Limb (tissue), 2 donors: ENCODE data around the gene SUN2.
A peak's percentile ranks its signal among the peaks of the same experiment; 100 is the strongest.

Source experiments
- DNase-seq, 2 donors: peaks; one replicate each; pipeline ENCODE4 v3.0.0-alpha.2; 2016; ENCODE audit errors: extremely low spot score in 2 of 2

SUN2 gene

GRCh38 chr22:38717244-38717643, 38.6 kb downstream of the SUN2 start:
- DNase-seq: no peak

DNA sequence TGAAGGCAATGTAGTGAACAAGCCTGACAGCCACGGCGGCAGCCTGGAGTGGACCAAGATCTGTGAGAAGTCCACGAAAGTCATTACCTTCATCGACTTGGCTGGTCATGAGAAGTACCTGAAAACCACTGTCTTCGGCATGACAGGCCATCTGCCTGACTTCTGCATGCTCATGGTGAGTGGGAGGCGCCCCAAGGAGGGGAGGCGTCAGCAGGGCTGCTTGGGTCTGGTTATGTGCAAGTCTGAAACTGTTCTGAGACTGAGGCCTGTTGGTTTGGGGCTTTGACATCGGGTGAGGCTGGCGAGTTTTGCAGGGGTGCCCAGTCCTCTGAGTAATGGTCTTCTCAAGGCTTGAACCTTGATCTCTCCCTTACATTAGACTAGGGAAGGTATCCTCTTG, 39.0 kb downstream of the SUN2 start:
- no peak for DNase-seq

- DNase-seq: no peak
Observed at GRCh38 chr22:38716271-38716670, 39.5 kb downstream of the SUN2 start.

GRCh38 chr22:38715852-38716251, 39.9 kb downstream of the SUN2 start:
- DNase-seq: no peak

DNA sequence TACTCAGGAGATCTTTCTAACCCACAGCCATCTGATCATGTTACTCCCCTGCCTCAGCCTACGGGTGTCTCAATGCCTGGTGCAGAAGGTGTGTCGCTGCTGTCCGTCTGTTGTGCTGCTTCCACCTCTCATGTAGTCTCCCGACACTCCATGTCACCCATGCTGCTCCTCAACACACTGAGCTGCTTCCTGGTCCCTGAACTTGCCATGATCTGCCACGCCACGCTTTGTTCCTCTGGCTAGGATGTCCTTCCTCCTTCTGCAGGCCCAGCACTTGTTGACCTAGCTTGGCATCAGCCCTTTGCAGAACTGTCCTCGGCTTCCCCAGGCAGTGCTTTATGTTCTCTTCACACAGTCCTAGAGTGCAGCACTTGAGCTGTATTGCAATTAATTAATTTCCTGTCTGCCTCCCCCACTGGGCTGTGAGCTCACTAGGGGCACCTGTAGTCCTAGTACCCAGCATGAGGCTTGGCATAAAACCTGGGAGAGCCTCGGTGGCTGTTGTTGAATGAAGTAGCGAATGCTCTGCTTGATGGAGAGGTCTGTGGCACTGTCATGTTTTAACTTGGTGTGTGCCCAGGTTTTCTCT, 40.5 kb downstream of the SUN2 start:
- no peak for DNase-seq

- DNase-seq: no peak
Observed at GRCh38 chr22:38713921-38714320, 41.9 kb downstream of the SUN2 start.

GRCh38 chr22:38712486-38713207, 43.2 kb downstream of the SUN2 start:
- DNase-seq: no peak

- no peak for DNase-seq
Observed at GRCh38 chr22:38710866-38711265, 44.9 kb downstream of the SUN2 start.

DNA sequence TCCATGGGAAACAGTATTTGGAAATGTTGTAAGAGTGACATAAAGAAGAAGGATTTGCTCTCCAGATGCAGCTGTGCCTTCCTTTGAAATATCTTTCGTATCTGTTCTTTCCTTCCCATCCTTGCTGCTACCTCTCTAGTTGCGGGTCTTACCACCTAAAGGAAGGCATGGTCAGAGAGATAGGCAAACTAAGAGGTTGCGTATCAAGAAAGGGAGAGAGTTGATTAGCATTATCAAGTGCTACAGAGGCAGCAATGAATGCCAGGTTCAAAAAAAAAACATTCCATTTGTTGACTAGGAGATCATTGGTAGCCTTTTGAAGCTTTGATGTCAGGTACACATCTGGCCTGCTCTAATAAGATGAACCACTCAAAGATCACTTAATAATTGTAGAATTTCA, 45.4 kb downstream of the SUN2 start:
- DNase-seq: no peak

- no peak for DNase-seq
Observed at GRCh38 chr22:38709306-38709705, 46.5 kb downstream of the SUN2 start.

- DNase-seq: no peak
Observed at GRCh38 chr22:38707984-38708383, 47.8 kb downstream of the SUN2 start.

GRCh38 chr22:38707346-38707745, 48.5 kb downstream of the SUN2 start:
- DNase-seq: no peak

DNA sequence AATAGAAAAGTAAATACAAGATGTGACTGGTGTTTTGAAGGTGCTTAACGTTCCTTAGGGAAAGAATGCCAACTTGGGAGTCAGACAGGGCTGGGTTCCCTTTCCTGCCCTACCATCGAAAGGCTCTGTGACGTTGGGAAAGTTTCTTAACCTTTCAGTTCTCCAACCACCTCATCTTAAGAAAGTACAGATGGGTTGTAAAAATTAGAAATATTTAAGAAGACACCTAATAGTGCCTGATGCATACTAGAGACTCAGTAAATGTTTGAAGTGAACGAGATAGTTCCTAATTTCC, 49.0 kb downstream of the SUN2 start:
- no peak for DNase-seq

DNA sequence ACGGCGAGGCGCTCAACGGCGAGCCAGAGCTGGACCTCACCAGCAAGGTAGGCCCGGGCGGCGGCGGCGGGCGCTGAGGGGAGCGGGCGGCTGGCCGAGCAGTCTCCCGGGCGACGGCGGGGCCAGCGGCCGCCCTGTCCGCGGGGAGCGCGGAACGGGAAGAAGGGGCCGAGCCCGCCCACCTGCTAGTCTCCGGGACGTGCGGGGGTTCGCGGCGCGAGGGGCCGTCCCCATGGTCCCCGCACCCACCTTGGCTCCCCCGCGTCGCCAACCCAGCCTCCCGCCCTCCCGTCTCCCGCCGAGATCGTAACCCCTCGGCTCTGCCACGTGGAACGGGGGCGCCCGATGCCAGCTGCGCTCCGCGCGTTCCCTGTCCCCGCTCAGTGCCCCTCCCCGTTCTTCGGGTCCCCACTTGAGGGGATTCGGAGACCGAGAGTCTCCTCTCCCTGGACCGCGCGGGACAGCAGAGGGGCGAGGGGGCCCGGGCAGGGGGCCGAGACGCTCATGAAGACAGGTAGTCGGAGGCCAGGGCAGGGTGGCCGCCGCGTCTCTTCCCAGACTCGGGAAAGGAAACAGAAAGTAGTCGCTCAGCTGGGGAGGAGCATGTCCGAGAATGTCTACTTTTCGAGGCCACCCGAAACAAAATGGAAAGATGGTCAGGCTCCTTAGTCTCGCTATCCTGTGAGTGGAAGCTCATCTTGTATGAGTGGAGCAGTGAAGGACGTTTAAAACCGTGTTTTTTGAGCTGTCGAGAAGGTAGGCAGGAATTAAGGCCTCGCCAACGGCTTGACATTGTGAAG, 49.5 kb downstream of the SUN2 start:
- DNase-seq: peak in 1 of 2 donors; percentile 79

GRCh38 chr22:38705235-38706100, 50.3 kb downstream of the SUN2 start, which contains the start of gene GTPBP1:
TSS of gene GTPBP1 (plus strand) at chr22:38705944. CDS start at chr22:38705956, 12 bp downstream.
- peak; percentile 96 to 100 for DNase-seq

- no peak for DNase-seq
Observed at GRCh38 chr22:38704654-38705234, 51.1 kb downstream of the SUN2 start.

DNA sequence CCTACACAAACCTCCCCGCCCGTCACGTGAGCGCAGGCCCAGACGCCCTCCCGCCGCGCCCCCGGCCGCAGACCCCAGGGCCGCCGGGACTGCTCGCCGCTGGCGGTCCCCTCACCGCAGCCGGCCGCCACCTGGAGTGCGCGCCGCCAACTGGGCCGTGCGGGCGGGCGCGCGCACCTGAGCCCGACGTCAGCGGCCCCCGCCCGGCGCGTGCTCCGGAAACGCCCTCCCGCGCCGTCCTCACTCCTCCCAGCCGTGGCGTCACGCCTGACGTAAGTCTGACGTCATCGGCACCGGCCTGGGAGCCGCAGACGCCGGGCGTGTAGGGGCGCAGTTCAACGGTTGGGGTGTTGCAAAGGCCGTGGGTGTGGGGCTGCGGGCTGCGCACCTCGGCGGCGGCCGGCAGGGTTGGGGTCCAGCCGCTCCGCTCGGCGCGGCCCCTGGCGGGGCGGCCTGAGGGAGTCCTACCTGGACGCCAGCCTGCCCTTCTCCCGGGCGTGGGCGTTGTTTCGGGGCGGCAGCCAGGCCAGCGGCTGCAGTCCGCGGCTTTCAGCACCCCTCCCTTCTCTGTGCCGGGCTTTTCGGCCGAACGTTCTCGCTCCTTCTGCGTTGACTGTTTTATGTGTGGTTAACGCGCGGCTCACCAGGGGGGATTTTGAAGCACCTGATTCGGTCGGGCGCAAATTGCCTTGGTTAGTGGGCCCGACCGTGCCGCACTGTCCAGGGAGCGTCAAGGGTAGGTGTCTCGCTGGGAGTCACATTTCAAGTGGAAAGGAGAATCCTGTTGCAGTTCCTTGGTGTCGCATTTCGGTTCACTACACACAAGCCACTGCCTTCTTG, 54.8 kb downstream of the SUN2 start, which contains the start of gene JOSD1:
TSS of gene JOSD1 (minus strand) at position 155 of the 840 bp plus-strand sequence. CDS start 956 bp downstream, outside the sequence.
- DNase-seq: peak; percentile 87 to 99

DNA sequence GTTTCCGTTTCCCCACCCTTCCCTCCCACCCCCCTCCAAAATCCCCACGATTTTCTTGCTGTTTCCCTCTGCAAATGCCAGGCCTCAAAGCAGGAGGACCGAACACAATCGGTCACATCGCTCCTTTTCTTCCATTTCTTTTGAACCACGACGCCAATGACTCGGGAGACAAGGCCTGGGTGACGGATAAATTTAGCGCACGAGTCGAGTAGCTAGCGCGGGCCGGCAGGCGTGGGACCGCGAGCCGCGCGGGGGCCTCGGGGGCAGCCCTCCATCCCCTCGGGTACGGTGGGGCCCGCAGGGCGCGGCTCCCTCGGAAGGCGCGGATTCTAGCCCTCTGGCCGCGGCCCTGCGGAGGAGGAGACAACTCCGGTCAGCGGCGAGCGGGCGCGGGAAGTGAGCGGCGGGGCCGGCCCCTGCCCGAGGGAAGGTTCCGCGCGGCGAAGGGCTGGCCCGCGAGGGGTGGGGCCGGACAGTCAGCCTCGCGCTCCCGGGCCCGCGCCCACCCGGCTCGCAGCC, 55.5 kb downstream of the SUN2 start:
- DNase-seq: no peak

DNA sequence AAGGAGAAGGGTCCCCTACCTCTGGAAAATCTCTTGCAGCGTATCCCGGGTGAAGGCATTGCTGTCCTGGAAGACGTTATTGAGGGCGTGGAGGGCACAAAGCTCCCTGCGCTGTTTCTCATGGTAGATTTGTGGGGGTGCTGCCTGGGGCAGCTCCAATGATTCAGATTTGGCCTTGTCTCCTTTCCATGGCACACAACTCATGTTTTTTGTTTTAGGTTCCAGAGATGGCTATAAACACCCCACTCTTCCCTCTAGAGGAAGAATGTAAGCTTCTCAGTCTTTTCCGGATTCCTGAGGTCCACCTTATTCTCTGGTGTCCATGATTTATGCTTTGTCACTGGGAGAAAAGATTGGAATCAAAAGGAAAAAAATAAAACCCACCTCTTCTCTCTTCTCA, 56.0 kb downstream of the SUN2 start:
- DNase-seq: no peak

GRCh38 chr22:38699143-38699542, 56.7 kb downstream of the SUN2 start:
- DNase-seq: no peak
